K562 (cell line): ENCODE measurements around the gene AK5. TPM values are rescaled to one million over a fixed set of nuclear protein-coding genes. Genes with fewer than 3 reads are reported as not detected.

Experiments
- ATF3 ChIP-seq, 2 experiments: fragments of 450-650 bp in 1 of 2; sonication (generic) in 1 of 2; formaldehyde crosslinking in 1 of 2; IDR thresholded peaks in 1 of 2; conservative IDR thresholded peaks in 1 of 2; 2 replicates each; pipeline versions ENCODE4 v1.6.1 to v1.8.1; 2016 to 2023; ENCODE audit warnings: mild to moderate bottlenecking in 2 of 2, moderate library complexity in 2 of 2, inconsistent platforms in 1 of 2, missing genetic modification reagents in 1 of 2
- SIN3B ChIP-seq: fragments of 450-650 bp; IDR thresholded peaks from 2 replicates; pipeline ENCODE4 v1.6.1; 2017; ENCODE audit warnings: low read depth, mild to moderate bottlenecking, moderate library complexity
- SMAD4 ChIP-seq: fragments of 250-450 bp; sonication (Bioruptor Pico); conservative IDR thresholded peaks from 2 replicates; pipeline ENCODE4 v1.8.0; 2021; ENCODE audit warnings: inconsistent platforms, mild to moderate bottlenecking, moderate library complexity
- ZBTB17 ChIP-seq: fragments of 450-650 bp; formaldehyde crosslinking; IDR thresholded peaks from 2 replicates; pipeline ENCODE4 v1.4.0; 2020; ENCODE audit warnings: mild to moderate bottlenecking
- ZHX1 ChIP-seq: fragments of 150-350 bp; conservative IDR thresholded peaks from 2 replicates; pipeline ENCODE4 v1.6.1; 2014; ENCODE audit warnings: low read length
- ZNF280B ChIP-seq: fragments of 250-450 bp; sonication (Bioruptor Pico); IDR thresholded peaks from 2 replicates; pipeline ENCODE4 v1.5.1; 2021; ENCODE audit warnings: mild to moderate bottlenecking
- ZNF766 ChIP-seq: fragments of 200-800 bp; sonication (Bioruptor generic); conservative IDR thresholded peaks from 2 replicates; pipeline ENCODE4 v1.6.1; 2016; ENCODE audit warnings: missing genetic modification characterization, missing compliant biosample characterization
- polyA plus RNA-seq, 8 experiments: library from polyadenylated mRNA; depleted of rRNA in 4 of 8; stranded (reverse) in 5 of 8; unstranded in 3 of 8; fragments of >200 nt; fragmentation: Nextera tagmentation in 2 of 8; fragmentation: Illumina TruSeq in 1 of 8; extraction: Ambion mirVana in 2 of 8; extraction: Trizol in 1 of 8; gene quantifications; 2 replicates each; pipeline versions ENCODE4 v1.2.1 to v1.2.3, GENCODE V29; 2011 to 2014; ENCODE audit warnings: inconsistent platforms in 1 of 8, missing spikeins in 1 of 8
- total RNA-seq, 7 experiments: library from RNA; depleted of rRNA in 6 of 7; stranded (reverse); fragments of >200 nt in 6 of 7; fragmentation: Illumina TruSeq in 2 of 7; extraction: Trizol in 2 of 7; gene quantifications; 2 replicates each; pipeline versions ENCODE4 v1.2.1 to v1.2.3, GENCODE V29; 2011 to 2021; ENCODE audit warnings: low replicate concordance in 1 of 7

The AK5 gene
- total and polyA plus RNA-seq, 9 of the 15 experiments (the other 6 are each of a cell fraction or from before 2014, with no cell fraction given) = 0.06 TPM; not detected in 8

- TF ChIP-seq SMAD4 (CRISPR knock-in tag) (no peak), SIN3B (no peak), ZBTB17 (CRISPR knock-in tag) (no peak), ZHX1 (no peak), ZNF766 (no peak), ZNF280B (CRISPR knock-in tag) (no peak), ATF3 (IDR thresholded peaks at IDR 0.05) (no peak), ATF3 (CRISPR knock-in tag; conservative IDR thresholded peaks at IDR 0.05) (no peak)
Observed at GRCh38 chr1:77538956-77539518, 257.2 kb downstream of the AK5 start (continued).
